Right lobe of liver (tissue), 6 donors: ENCODE measurements around the gene DMAC2L. TPM values are rescaled to one million over a fixed set of nuclear protein-coding genes. Genes with fewer than 3 reads are reported as not detected.
"Not testable (repeated sequence)": the region's sequence is repeated elsewhere in the genome, so short reads cannot be mapped to it uniquely, and the experiment has no call there.

ENCODE experiments used
- ATAC-seq, 4 donors: fragments of 200-7000 bp; cut with Tn5 transposase; one replicate each; pipeline ENCODE4 v1.9.1; 2020; ENCODE audit warnings: mild to moderate bottlenecking in 4 of 4, moderate library complexity in 4 of 4
- DNase-seq, 3 donors: peaks; one replicate each; pipeline ENCODE4 v3.0.0-alpha.2; 2020
- H3K27ac ChIP-seq, 3 donors: fragments of 200-600 bp; one replicate each; pipeline ENCODE4 v1.8.0; 2022
- H3K27me3 ChIP-seq, 2 donors: fragments of 200-600 bp; one replicate each; pipeline ENCODE4 v1.8.0; 2022
- H3K36me3 ChIP-seq, 4 donors: fragments of 200-600 bp; sonication (generic) in 1 of 4; one replicate each; pipeline versions ENCODE4 v1.5.1 to v1.8.0; 2017 to 2022; ENCODE audit warnings: control low read depth in 1 of 4
- H3K4me1 ChIP-seq, 4 donors: fragments of 200-600 bp; sonication (generic) in 1 of 4; one replicate each; pipeline versions ENCODE4 v1.5.1 to v1.8.0; 2017 to 2022; ENCODE audit warnings: control low read depth in 1 of 4
- H3K4me3 ChIP-seq, 3 donors: fragments of 200-600 bp; one replicate each; pipeline ENCODE4 v1.8.0; 2022
- H3K9me3 ChIP-seq, 4 donors: fragments of 200-600 bp; sonication (generic) in 1 of 4; one replicate each; pipeline versions ENCODE4 v1.5.1 to v1.8.0; 2017 to 2022; ENCODE audit warnings: control low read depth in 1 of 4
- POLR2A ChIP-seq: fragments of 450-650 bp; IDR thresholded peaks from one replicate; pipeline ENCODE4 v1.6.1; 2017; ENCODE audit warnings: antibody characterized with exemption, mild to moderate bottlenecking
- WGBS: methylation state at CpG from one replicate; pipeline ENCODE4 v1.1.6; 2018; ENCODE audit warnings: low coverage, low lambda C conversion rate; ENCODE audit not compliant: insufficient coverage; ENCODE audit errors: missing lambda C conversion rate; 5-methylcytosine and 5-hydroxymethylcytosine counted together
- intact Hi-C, 2 donors: fragments of 100-400 bp; cut with DNase I; formaldehyde crosslinking; loops; one replicate each; pipeline versions ENCODE4 v1.11.2 to v1.14.1; 2022
- total RNA-seq, 6 experiments: library from RNA; depleted of rRNA in 2 of 6; stranded (reverse); fragments of >200 nt in 2 of 6; fragmentation: NEBNext Ultra II Directional in 3 of 6; extraction: Animal tissue kit (Norgen Biotek cat#: 25700) in 3 of 6; gene quantifications; one replicate each; pipeline versions ENCODE4 v1.1.0 to v1.2.4, GENCODE V29; 2016 to 2023
- TF ChIP-seq, protein P1 (sequence below), 4 donors: fragments of 200-600 bp in 3 of 4; fragments of 450-650 bp in 1 of 4; IDR thresholded peaks; one replicate each; pipeline versions ENCODE4 v1.5.1 to v1.8.0; 2016 to 2022; ENCODE audit warnings: antibody characterized with exemption in 4 of 4, mild to moderate bottlenecking in 2 of 4
- donor health status: DM: no; HTN: yes; CAD: no.
- donor health status: DM: no; HTN: no; CAD: no.
- donor health status: DM: no; HTN: no; CAD: no.
- donor health status: DM: no; HTN: yes; CAD: no.
- donor health status: DM: no; HTN: yes; CAD: no.

DMAC2L gene
- total RNA-seq, 6 experiments from 2014 or later = 4.1 to 10.9 (median 7.1) TPM

DNA sequence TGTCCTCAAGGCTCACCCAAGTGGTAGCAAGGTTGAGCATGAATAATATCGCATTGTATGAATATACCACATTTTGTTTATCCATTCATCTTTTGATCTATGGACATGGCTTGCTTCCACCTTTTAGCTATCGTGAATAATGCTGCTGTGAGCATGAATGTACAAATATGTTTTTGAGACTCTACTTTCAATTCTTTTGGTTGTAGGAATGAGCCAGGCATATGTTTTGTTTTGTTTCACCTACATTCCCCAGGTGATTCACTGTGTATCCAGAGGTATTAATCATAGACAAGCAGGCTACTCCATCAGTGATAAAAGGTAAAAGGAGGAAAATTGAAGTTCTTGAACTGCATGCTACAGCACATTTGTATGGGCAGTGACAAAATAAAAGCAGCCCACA, 48.7 kb downstream of the DMAC2L start:
- intact Hi-C loops = no loop called here
- no peak for ATAC-seq
- no peak for DNase-seq
- no peaks in the 10 kb centered on the region for H3K9me3 ChIP-seq
- no peaks in the 10 kb centered on the region for H3K36me3 ChIP-seq
- H3K4me1 ChIP-seq = peaks cover 0 to 29% (median 10%) of the 10 kb centered on the region in 4 donors
- TF ChIP-seq, protein P1, sequence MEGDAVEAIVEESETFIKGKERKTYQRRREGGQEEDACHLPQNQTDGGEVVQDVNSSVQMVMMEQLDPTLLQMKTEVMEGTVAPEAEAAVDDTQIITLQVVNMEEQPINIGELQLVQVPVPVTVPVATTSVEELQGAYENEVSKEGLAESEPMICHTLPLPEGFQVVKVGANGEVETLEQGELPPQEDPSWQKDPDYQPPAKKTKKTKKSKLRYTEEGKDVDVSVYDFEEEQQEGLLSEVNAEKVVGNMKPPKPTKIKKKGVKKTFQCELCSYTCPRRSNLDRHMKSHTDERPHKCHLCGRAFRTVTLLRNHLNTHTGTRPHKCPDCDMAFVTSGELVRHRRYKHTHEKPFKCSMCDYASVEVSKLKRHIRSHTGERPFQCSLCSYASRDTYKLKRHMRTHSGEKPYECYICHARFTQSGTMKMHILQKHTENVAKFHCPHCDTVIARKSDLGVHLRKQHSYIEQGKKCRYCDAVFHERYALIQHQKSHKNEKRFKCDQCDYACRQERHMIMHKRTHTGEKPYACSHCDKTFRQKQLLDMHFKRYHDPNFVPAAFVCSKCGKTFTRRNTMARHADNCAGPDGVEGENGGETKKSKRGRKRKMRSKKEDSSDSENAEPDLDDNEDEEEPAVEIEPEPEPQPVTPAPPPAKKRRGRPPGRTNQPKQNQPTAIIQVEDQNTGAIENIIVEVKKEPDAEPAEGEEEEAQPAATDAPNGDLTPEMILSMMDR (IDR thresholded peaks at IDR 0.05) = no peak
- TF ChIP-seq POLR2A = no peak
- H3K27ac ChIP-seq = no peak overlapping the region
- WGBS = 91% methylated on average over 2 of the region's 2 CpGs
- H3K27me3 ChIP-seq = no peaks in the 10 kb centered on the region
- H3K4me3 ChIP-seq = no peak overlapping the region

- ATAC-seq, H3K36me3 ChIP-seq, intact Hi-C loops, H3K4me3 ChIP-seq, DNase-seq, H3K9me3 ChIP-seq, H3K27ac ChIP-seq, H3K27me3 ChIP-seq: not testable (repeated sequence)
- H3K4me1 ChIP-seq = peaks cover 0 to 36% (median 10%) of the 10 kb centered on the region in 4 donors
- 99% methylated on average over 6 of the region's 36 CpGs for WGBS
Observed at GRCh38 chr14:50361473-50362403, 49.6 kb downstream of the DMAC2L start.

DNA sequence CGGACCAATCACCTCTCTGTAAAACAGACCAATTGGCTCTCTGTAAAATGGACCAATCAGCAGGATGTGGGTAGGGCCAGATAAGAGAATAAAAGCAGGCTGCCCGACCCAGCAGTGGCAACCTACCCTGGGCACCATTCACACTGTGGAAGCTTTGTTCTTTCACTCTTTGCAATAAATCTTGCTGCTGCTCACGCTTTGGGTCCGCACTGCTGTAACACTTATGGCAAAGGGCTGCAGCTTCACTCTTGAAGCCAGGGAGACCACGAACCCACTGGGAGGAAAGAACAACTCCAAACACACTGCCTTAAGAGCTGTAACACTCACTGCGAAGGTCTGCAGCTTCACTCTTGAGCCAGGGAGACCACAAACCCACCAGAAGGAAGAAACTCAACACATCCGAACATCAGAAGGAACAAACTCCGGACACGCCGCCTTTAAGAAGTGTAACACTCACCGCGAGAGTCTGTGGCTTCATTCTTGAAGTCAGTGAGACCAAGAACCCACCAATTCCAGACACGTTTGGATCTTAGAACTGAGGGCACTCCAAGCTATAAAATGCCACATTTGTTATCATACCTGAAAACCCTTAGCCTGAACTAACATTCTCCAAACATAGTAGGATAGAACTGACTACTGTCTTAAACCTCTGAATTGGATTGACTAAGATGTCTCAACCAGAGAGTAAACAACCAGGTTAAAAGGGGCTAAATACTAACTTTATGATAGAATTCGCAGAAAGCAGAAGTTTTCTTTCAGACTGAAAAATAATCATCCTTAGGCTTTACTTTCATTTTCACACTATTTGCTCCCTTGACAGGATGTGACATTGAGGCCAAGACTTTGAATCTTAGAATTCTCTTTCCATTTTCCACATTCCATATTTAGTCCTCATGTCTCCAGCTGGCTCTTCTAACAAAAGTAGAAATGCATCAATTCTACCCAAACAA, 50.9 kb downstream of the DMAC2L start:
- Histone ChIP-seq H3K27me3 (no peaks in the 10 kb centered on the region), H3K36me3 (no peaks in the 10 kb centered on the region), H3K27ac (peak overlapping the region; percentile 29 to 73 (median 52)), H3K4me1 (peaks cover 0 to 36% (median 10%) of the 10 kb centered on the region in 4 donors), H3K9me3 (no peaks in the 10 kb centered on the region), H3K4me3 (peak overlapping the region in 1 of 3 donors; percentile 20)
- DNase-seq = peak in 1 of 3 donors; percentile 12
- TF ChIP-seq POLR2A = no peak
- TF ChIP-seq, protein P1 (IDR thresholded peaks at IDR 0.05) = no peak
- 66% methylated on average over 10 of the region's 14 CpGs for WGBS
- intact Hi-C loops = no loop called here
- peak in 1 of 4 donors; percentile 21 for ATAC-seq

DNA sequence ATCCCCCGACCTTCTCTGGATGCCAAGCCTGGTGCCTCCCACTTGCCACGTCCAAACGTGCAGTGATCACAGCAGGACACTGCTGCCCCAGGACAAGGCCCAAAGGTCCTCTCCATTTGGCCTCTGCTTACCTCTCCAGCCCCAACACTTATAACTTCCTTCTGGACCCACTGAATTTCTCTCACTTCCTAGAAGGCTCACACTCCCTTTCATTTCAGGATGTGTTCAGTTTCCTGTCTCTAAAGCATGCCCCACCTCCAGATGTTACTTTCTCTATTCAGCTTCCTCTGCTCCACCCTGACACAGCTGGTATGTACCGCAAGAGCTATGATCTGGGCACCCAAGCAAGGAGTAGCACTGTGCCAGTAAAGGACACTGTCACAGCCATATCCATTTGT, 51.6 kb downstream of the DMAC2L start:
- H3K27me3 ChIP-seq = no peaks in the 10 kb centered on the region
- peak overlapping the region in 1 of 3 donors; percentile 20 for H3K4me3 ChIP-seq
- H3K9me3 ChIP-seq = no peaks in the 10 kb centered on the region
- peak overlapping the region; percentile 29 to 73 (median 52) for H3K27ac ChIP-seq
- WGBS = 31% methylated on average over 4 of the region's 4 CpGs
- DNase-seq (peak in 1 of 3 donors; percentile 37), ATAC-seq (peak; percentile 53 to 61 (median 58))
- H3K4me1 ChIP-seq = peaks cover 0 to 36% (median 10%) of the 10 kb centered on the region in 4 donors
- TF ChIP-seq, protein P1 (IDR thresholded peaks at IDR 0.05) = no peak
- TF ChIP-seq POLR2A = no peak
- intact Hi-C loops = no loop called here
- H3K36me3 ChIP-seq = no peaks in the 10 kb centered on the region
